Measurements from ENCODE around the gene LGALSL.

- TF ChIP-seq CSRNP3 (CRISPR knock-in tag; IDR thresholded peaks at IDR 0.05) (no peak), POU6F1 (CRISPR knock-in tag; IDR thresholded peaks at IDR 0.05; ENCODE audit: borderline replicate concordance, low read depth) (no peak), ZFP3 (CRISPR knock-in tag; IDR thresholded peaks at IDR 0.05) (no peak), ISL1 (CRISPR knock-in tag; IDR thresholded peaks at IDR 0.05) (no peak), ZC3H10 (CRISPR knock-in tag; IDR thresholded peaks at IDR 0.05) (no peak), RARB (CRISPR knock-in tag; IDR thresholded peaks at IDR 0.05) (no peak), CREB5 (CRISPR knock-in tag; IDR thresholded peaks at IDR 0.05; ENCODE audit: low read depth) (no peak)
Observed at GRCh38 chr2:64454386-64455332, 697 bp downstream of the LGALSL start.
